Hematopoietic multipotent progenitor cell (in vitro differentiated cells): ENCODE data around the gene DDAH1. TPM values are rescaled to one million over a fixed set of nuclear protein-coding genes. Genes with fewer than 3 reads are reported as not detected.
A peak's percentile ranks its signal among the peaks of the same experiment; 100 is the strongest.

Source experiments
- DNase-seq, 3 donors: peaks; one replicate each; pipeline ENCODE4 v3.0.0-alpha.2; 2011 to 2015; ENCODE audit warnings: low read depth in 2 of 3, low spot score in 2 of 3
- total RNA-seq: library from RNA; depleted of rRNA; stranded (reverse); fragments of >200 nt; gene quantifications from one replicate; pipeline ENCODE4 v1.2.3, GENCODE V29; 2012

The DDAH1 gene
- total RNA-seq, 1 donor, result 0.81 TPM

DNA sequence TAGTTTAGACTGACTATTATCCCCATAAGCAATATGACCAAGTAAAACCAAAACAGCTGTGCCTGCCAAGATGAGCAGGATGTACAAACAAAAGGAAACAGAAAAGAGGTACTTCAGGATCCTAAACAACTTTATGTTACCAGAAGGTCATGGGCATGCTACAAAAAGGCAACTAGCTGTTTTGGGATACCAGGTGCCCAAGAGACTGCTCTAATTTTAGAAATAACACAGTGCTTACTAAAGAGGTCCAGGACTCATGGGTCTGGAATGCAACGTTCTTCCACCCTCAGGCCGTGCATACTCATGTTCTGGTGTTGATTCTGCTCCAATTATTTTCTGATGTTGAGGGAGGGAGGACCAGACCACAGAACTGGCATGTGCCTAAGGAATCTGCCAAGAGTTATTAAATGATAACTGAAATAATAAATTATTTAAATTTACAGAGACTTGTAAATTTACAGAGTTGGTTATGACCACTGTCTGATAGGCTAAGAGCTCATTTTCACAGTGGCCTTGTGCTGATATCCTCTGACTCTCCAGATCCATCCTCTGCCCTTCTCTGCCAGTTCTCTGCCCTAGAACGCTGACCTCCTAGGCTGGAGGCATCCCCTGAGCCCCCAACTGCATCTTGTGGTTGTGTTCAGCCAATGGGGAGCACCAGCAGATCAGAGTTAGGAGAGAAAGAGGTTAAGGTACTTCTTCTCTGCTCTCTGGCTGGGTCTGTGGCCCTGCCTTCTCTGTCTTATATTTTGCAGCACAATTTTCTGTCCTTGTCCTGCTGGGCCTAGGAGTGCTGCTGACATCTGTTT lies 150.9 kb downstream of the DDAH1 start:
- no peak for DNase-seq

DNA sequence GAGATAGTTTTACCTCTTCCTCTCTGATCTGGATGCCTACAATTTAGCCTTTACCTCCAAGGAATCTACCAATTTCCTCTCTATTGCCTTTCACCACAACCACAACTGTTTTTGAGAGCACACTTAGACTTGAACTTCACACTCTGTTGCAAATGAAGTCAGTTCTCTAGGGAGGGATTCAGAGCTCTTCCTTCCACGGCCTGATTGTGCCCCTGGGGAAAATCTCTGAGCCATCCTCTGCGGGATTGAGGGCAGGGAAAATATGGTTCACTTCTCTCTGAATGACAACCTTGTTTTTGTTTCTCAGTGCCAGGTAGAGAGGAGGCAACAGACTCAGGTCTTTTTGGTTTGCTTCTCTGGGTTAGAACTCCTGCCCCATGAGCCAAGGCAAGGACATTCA lies 153.1 kb downstream of the DDAH1 start:
- no peak for DNase-seq

DNA sequence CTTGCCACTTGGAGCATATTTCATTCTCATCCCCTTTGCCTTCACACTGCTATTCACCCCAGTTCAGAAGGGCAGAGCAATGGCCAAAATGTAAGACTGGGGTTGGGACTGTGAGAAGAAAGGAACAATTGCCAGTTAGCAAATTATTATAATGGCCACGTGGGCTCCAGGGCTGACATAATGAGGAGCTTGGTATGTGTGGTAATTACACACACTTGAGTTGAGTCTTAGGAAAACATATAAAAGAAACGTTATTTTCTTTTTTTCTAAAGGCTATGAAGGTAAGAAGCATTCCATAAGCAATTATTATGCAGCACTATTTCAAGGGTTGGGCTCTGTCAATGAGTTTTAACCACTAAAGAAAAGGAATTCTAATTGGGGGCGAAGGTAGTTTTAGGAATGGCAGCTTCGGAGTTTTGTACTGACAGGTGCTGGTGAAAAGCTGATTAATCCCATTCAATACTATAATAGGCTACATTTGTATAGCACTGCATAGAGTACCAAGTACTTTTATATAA lies 156.1 kb downstream of the DDAH1 start:
- DNase-seq, result no peak

DNA sequence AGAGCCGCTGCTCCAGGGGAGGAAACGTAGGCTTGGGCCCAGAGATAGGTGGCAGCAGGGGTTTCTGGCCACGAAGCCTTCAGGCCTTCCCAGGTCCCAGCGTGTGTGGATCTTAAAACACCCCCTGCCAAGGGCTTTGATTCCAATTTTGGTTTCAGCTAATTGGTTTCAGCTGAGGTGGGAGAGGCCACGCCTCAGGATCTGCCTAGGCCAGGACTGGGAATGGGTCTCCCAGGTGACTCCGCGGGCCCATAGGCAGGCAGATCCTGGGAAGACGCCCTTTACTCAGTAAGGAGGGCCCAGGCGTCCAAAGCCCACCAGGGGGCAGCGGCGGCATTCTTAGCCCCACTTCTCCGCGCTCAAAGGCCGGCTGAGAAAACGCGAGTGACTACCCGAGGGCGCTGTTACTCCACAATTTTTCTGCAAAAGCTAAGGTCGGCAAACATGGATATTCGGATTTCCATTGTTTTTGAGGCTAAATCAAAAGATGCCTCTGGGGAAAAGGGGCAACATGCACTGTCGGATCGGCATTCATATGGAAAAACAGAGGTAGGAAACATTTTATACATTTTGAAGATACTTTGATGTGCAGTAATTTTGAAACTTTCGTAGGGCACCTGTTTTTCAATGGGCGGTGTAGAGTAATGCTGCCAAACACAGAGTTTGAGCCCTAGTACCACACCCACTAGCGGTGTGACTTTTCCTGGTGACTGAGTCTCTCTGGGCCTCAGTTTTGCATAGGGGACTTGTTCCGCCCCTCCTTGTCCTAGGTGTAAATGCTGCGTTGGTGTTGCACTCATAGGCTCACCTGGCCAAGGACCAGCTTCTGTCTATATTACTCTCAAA lies 156.7 kb downstream of the DDAH1 start:
- DNase-seq, result peak; percentile 11 to 87 (median 73)

DNA sequence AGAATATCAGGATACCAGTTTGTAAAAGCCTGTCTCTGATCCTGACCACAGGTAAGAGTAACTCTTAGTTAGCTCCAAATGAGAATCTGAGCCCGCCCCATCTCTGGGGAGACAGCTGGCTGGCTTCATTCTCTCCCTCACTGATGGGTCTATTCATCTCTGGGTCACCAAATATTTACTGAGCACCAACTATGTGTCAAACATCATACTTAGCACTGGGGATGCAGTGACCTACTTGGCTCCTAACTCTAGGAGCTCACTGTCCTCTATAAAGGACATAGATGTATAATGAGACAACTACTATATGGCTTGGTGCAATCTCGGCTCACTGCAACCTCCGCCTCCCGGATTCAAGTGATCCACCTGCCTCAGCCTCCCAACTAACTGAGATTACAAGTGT lies 158.7 kb downstream of the DDAH1 start:
- DNase-seq, result no peak

DNA sequence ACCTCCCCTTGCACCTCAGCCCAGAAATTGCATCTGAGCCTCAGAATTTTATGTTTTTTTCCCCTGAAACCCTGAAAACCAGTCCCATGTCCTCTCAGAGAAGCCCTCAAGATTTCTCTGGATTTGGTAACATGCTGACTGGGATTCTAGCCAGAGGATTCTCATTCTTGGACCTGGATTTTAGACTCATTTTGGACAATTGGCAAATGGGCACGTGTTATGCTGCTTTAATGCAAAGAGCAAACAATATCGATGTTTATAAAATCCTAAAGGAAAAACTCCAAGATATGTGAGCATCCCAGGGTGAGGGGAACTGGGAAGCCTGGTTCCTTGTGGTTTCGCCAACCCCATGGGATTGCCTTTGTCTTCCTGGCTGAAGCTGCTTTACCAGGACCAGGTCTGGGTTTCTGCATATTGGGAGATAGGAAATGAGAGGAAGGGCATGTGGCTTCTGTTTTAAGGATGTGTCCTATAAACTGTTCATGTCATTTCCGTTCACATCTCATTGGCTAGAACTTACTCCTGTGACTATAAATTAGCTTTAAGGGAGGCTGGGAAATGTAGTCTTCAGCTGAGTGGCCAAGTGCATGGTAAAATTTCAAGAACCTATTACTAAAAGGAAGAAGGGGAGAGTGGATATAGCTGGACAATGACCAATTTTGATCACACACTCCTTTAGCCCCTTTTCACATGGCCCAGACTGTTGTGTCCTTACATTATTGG lies 161.4 kb downstream of the DDAH1 start:
- no peak for DNase-seq

DNA sequence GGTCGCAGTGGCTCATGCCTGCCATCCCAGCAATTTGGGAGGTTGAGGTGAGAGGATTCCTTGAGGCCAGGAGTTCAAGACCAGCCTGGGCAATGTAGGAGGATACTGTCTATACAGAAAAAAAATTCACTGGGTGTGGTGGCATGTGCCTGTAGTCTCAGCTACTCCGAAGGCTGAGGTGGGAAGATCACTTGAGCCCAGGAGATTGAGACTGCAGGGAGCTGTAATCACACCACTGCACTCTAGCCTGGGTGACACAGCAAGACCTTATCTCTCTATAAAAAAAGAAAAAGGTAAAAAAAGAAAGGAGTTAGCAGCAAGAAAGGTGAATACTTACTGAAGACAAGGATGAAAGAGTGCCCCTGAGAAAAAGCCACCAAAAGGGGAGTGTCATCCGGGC lies 164.8 kb downstream of the DDAH1 start:
- DNase-seq, result no peak

DNA sequence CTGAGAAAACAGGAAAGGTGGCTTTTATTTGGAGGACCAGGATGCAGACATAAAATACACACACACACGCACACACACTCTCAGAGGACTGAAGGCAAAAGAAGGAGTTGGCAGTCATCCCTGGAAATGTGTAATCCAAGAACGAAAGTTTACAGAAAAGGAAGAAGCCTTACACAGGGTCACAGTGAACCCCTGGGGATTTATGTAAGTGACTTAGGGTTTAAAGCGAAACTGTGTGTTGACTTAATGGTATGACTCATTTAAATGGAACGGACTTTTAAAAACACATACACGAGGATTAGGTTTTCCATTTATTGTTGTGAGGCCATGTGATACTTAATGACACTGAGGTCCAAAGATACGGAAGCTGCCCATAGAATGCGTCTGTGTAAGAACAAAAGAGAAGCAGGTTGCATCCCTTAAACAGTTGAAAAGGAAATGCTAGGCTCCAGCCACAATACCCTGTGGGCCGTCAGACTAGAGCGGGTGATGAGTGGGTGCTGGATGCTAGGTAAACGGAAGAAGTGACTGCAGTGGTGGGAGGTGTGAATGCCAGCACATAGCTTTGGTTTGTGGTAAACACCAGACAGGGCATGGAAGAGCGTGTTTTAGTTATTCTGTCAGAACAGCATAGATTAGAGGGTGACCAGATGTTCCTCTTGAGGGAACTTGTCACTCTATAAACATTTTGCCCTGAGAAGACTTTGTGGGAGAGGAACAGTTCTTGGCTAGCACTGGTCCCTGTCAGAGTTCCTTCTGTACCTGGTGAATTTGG lies 166.9 kb downstream of the DDAH1 start:
- DNase-seq, result no peak

DNA sequence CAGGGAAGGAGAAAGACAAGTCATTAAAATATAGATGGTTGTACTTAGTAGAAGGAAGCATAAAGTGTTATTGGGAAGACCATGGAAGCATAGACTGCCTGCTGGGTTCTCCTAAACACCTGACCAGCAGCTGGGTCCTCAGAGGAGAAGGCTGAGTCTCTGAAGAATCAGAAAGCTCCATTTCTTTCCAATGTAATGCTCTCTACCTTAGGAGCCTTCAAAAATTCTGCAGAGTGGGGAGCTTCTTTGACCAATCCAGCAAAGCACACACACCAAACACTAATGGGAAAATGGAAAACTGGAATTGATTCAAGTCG lies 167.5 kb downstream of the DDAH1 start:
- DNase-seq, result no peak

DNA sequence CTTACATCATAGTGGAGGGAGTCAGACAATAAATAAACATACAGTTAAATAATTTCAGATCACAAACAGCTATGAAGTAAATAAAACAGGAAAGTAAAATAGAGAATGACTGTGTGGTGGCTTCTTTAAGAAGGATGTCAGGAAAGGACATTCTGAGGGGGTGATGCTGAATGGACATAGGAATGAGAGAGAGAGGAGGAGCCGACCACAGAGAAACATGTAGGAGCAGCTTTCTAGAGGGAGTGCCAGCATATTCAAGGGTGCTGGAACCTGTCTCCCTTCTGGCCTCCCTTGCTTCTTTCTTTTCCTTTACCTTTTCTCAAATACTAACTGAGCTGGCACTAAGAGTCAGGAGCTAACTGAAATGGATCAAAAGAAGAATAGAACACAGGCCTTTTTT lies 168.0 kb downstream of the DDAH1 start:
- DNase-seq, result no peak

DNA sequence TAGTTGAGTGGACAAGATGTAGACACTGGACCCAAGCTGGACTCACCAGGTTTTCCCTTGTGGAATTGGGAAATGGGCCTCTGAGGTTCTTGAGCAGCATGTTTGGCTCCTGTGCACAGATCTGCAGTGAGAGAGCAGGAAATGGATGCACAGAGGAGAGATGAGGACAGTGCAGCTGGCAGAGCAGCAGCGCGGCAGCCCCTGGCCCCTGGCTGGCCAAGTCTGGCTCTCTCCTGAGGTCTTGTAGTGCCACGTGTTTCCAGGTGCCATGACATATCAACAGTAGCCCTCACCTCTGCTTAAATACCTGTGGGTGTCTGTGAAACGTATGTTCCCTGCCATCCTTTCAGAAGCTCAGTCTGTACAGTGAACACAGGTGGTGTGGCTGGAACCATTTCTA lies 169.3 kb downstream of the DDAH1 start:
- no peak for DNase-seq

DNA sequence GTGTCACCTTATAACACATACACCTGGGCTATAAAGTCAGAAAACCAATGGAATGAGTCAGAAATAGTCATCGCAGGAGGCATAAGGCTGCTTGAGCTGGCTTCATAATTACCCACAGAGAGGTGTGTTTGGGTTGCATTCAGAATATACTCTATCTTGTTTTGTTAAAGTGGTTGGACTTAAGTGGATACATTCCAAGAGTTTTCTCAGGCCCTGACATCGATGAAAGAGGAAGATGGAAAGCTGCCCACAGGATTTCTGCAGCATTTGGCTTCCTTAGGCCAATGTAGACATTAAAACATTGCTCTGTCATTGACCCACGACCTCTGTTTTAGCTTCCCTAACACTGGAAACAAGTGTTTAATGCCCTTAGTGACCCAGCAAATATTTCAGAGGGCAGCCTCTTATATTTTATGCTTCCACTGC lies 169.9 kb downstream of the DDAH1 start:
- DNase-seq, result no peak

DNA sequence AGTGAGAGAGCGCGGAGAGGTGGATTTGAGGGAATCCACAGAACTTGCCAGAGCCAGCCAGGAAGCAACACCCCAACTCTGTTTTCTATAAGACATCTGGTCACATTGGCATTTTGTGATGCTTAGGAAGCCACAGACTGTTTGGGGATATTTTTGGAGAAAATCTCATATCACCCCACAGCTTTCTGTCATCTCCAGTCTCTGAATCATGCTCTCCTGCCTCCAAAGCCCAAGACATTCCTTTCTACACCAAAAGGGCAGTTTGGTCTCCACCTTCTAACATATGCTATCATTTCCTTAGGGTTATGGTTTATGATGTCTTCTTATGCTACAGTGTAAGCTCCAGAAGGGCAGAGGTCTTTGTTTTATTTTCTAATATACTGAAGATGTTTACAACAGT lies 174.1 kb downstream of the DDAH1 start:
- DNase-seq, result no peak

DNA sequence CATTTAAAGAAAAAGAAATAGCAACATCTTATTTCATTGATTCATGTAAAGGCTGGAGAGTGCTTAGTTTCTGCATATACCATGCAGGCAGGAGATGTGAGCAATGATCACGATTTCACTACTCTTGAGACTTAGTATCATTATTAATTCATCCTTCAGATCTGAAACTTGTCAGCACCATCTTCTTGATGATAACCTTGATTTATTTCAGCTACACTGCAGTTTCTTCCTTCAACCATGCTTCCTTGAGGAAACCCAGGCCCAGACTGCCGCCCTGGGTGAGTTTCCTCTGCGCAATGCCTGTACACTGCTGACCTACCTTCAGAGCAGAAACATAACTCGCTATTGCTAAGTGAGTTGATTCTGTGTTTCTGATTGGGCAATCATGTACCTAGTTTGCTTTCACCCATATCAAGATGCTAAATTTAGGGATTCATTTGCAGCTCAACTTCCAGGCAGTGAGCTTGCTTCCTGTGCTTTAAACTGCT lies 175.1 kb downstream of the DDAH1 start:
- DNase-seq, result no peak

DNA sequence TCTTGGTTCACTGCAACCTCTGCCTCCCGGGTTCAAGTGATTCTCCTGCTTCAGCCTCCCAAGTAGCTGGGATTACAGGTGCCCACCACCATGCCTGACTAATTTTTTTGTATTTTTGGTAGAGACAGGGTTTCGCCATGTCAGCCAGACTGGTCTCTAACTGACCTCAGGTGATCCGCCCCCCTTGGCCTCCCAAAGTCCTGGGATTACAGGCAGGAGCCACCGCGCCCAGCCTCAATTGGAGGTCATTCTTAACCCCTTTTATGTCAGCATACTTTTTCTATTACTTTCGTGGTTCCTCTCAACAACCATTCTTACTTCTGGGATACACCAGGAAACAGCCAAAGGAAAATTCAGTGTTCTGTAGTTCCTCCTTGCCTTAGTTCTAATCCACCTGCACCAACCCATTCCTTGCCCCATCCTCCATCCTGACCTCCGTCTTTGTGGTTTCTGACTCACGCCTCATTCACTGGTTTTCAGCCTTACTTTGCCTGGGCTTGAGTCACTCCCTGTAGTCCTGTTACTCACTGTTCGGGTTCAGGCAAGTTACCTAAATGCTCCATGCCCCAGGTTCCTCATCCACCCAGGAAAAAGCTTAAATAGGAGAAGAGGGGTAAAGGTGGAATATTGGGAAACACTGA lies 175.6 kb downstream of the DDAH1 start:
- no peak for DNase-seq

DNA sequence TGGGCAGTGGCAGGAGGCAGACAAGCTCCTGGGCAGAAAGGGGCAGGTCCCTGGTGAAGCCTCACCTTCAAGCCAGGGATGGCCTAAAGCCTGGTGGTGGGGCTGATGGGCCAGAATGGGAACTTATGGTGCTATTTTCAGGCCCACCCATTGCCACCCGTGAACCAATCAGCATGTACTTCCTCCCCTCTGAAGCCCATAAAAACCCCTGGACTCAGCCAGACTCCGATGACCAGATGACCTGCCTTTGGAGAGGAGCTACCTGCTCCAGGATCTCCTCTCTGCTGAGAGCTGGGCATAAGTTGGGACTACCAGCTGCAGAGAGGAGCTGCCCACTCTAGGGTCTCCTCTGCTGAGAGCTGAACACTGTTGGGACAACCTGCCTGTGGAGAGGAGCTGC lies 180.8 kb downstream of the DDAH1 start:
- no peak for DNase-seq

DNA sequence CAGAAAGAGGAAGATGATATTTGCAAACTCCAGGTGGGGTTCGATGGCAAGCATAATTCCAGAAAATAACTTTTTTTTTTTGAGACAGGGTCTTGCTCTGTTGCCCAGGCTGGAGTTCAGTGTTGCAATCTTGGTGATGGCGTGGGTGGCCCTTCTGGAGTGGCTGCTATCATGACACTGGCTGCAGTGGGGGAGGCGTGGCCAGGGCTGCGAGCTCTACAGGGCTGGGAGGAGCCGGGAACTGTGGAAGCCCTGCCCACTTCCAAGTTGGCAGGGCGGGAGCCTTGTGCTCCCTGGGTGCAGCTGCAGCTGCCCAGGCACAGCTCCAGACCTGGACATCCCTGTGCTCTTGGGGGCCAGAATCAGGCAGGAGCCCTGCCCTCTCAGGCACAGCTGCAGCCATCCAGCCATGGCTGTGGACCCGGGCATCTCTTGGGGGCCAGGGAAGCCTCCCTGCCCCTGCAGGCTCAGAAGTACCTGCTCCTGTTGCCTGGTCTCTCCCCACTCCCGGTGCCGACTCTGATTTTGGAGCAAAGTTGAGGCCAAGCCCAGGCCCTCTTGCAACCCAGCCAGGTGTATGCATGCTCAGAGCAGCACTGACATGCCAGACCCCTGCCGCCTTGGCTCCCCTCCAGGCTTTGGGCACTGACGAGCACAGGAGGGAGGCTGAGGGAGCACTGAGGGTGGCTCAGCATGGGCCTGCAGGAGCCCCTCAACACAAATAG lies 181.3 kb downstream of the DDAH1 start:
- DNase-seq, result no peak

DNA sequence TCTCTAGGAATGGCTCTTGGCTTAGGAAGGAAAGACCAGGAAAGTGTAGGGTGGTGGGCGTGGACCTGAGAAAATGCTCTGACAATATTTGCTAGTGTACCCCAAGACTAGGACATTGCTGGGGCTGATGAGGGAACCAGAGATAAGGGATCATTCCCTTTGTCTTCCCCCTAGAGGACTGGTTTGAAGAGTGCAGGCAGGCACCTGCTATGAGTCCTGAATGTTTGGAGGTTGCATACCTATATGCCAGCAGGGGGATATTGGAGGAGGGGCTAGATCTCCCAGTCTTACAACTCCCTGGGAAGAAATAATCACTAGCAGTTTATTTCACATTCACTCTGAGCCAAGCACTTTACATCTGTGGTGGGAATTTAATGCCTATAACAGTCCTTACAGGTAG lies 182.5 kb downstream of the DDAH1 start:
- no peak for DNase-seq

DNA sequence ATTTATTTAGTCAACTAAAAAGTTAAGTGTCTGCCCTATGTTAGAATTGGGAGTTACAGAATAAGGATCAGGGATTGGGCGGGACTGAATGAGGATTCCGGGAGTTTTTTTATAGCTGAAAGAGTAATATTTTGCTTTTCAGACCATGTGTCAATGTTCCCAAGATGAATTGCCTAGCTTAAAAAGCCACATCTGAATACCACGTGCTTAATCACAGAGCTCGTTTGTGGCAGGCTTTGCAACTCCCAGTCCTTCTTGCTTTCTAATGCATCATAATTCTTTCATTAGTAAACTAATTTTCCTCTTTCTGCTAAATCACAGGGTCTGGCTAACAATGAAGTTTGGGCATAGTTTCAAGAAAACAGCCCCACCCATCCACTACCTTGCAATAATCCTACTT lies 184.3 kb downstream of the DDAH1 start:
- no peak for DNase-seq
